ENCODE data around the gene TBX21.

TBX21 gene

DNA sequence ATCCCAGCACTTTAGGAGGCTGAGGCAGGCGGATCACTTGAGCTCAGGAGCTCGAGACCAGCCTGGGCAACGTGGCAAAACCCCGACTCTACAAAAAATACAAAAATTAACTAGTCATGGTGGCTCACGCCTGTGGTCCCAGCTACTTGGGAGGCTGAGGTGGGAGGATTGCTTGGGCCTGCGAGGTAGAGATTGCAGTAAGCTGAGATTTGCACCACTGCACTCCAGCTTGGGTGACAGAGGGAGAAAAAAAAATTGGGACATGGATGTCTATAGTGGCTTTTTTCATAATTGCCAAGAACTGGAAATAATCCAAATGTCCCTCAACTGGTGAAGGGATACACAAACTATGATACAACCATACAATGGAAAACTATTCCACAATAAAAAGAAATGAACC lies 59.9 kb downstream of the TBX21 start:
- H3K4me3 ChIP-seq (ENCODE audit: low read length) = no peak overlapping the region
- DNase-seq (ENCODE audit: low read depth, low spot score) = no peak

Measured in Jurkat, Clone E6-1 (cell line).